IMR-90 (cell line): ENCODE measurements around the gene PRKN. TPM values are rescaled to one million over a fixed set of nuclear protein-coding genes. Genes with fewer than 3 reads are reported as not detected.

Source experiments
- ATAC-seq: fragments of 200-7000 bp; cut with Tn5 transposase; 2 replicates; pipeline ENCODE4 v1.9.1; 2020; ENCODE audit warnings: low read depth, mild to moderate bottlenecking, moderate library complexity
- BruUV-seq: library from RNA; stranded (reverse); fragments of 400-500 nt; replicated peaks from 2 replicates; lab custom pipeline; 2021; lab: Mats Ljungman, UMichigan
- CTCF ChIA-PET: fragments of 300-600 bp; formaldehyde crosslinking; extraction: SDS; loops from one replicate; lab custom pipeline; 2021; ENCODE audit warnings: antibody characterized with exemption; lab: Yijun Ruan, JAX
- POLR2A ChIA-PET: fragments of 300-600 bp; sonication (Branson Sonifier 250); formaldehyde crosslinking; loops from one replicate; lab custom pipeline; 2022; ENCODE audit warnings: antibody characterized with exemption; ENCODE audit not compliant: unreplicated experiment; lab: Charles Lee
- DNase-seq: peaks from one replicate; pipeline ENCODE4 v3.0.0; 2013
- H2AFZ ChIP-seq: replicated peaks from 2 replicates; pipeline ENCODE3; 2013; ENCODE audit warnings: low read length, mild to moderate bottlenecking; ENCODE audit not compliant: poor library complexity
- H2AK5ac ChIP-seq: 2 replicates; pipeline ENCODE4 v1.6.1; 2013; ENCODE audit warnings: low read depth, low read length, inconsistent platforms
- H2AK9ac ChIP-seq: replicated peaks from 2 replicates; pipeline ENCODE3; 2013; ENCODE audit warnings: mild to moderate bottlenecking, low read depth, low read length, moderate library complexity; ENCODE audit not compliant: poor library complexity
- H2BK120ac ChIP-seq: 2 replicates; pipeline ENCODE4 v1.6.1; 2013; ENCODE audit warnings: low read depth, low read length, inconsistent platforms
- H2BK15ac ChIP-seq: 3 replicates; pipeline ENCODE4 v1.6.1; 2013; ENCODE audit warnings: low read depth, low read length, inconsistent platforms
- H2BK20ac ChIP-seq: 2 replicates; pipeline ENCODE4 v1.6.1; 2013; ENCODE audit warnings: low read depth, mild to moderate bottlenecking, inconsistent platforms, low read length, moderate library complexity
- H2BK5ac ChIP-seq: 2 replicates; pipeline ENCODE4 v1.6.1; 2013; ENCODE audit warnings: mild to moderate bottlenecking, low read depth, low read length, inconsistent platforms; ENCODE audit not compliant: poor library complexity, severe bottlenecking
- H3K14ac ChIP-seq: replicated peaks from 2 replicates; pipeline ENCODE4 v1.6.1; 2013; ENCODE audit warnings: low read depth, low read length, inconsistent platforms
- H3K18ac ChIP-seq: 2 replicates; pipeline ENCODE4 v1.6.1; 2013; ENCODE audit warnings: low read depth, low read length, control low read depth
- H3K23ac ChIP-seq: 2 replicates; pipeline ENCODE4 v1.6.1; 2013; ENCODE audit warnings: low read depth, low read length, inconsistent platforms
- H3K27ac ChIP-seq: 2 replicates; pipeline ENCODE4 v1.5.1; 2013; ENCODE audit warnings: mild to moderate bottlenecking, control low read depth, low read length; ENCODE audit not compliant: insufficient read depth
- H3K27me3 ChIP-seq: 2 replicates; pipeline ENCODE4 v1.6.1; 2013; ENCODE audit warnings: low read length; ENCODE audit not compliant: control insufficient read depth, insufficient read depth
- H3K36me3 ChIP-seq: 2 replicates; pipeline ENCODE4 v1.6.1; 2013; ENCODE audit warnings: low read length, mixed read lengths; ENCODE audit not compliant: control insufficient read depth, insufficient read depth
- H3K4ac ChIP-seq: 2 replicates; pipeline ENCODE4 v1.6.1; 2013; ENCODE audit warnings: low read depth, low read length, inconsistent platforms
- H3K4me1 ChIP-seq: 2 replicates; pipeline ENCODE4 v1.6.1; 2013; ENCODE audit warnings: low read length, mixed read lengths; ENCODE audit not compliant: control insufficient read depth, insufficient read depth
- H3K4me2 ChIP-seq: 2 replicates; pipeline ENCODE4 v1.6.1; 2013; ENCODE audit warnings: low read depth, mild to moderate bottlenecking, control low read depth, low read length, moderate library complexity
- H3K4me3 ChIP-seq: 2 replicates; pipeline ENCODE4 v1.5.1; 2013; ENCODE audit warnings: low read depth, mild to moderate bottlenecking, control low read depth, low read length, moderate library complexity; ENCODE audit not compliant: insufficient read depth
- H3K56ac ChIP-seq: 2 replicates; pipeline ENCODE4 v1.6.1; 2013; ENCODE audit warnings: low read length, inconsistent platforms; ENCODE audit not compliant: insufficient read depth; ENCODE audit errors: extremely low read depth
- H3K79me1 ChIP-seq, 2 experiments: 2 replicates each; pipeline ENCODE4 v1.6.1; 2013; ENCODE audit warnings: low read length in 2 of 2, inconsistent platforms in 1 of 2, low read depth in 1 of 2
- H3K9ac ChIP-seq: 2 replicates; pipeline ENCODE4 v1.6.1; 2013; ENCODE audit warnings: low read depth, low read length, control low read depth
- H3K9me1 ChIP-seq: 2 replicates; pipeline ENCODE4 v1.6.1; 2013; ENCODE audit warnings: low read length, inconsistent platforms; ENCODE audit not compliant: insufficient read depth
- H3K9me3 ChIP-seq: 2 replicates; pipeline ENCODE4 v1.6.1; 2013; ENCODE audit warnings: low read length; ENCODE audit not compliant: control insufficient read depth, insufficient read depth
- H4K20me1 ChIP-seq: 2 replicates; pipeline ENCODE4 v1.6.1; 2013; ENCODE audit warnings: low read length, inconsistent platforms; ENCODE audit not compliant: insufficient read depth
- H4K5ac ChIP-seq: 2 replicates; pipeline ENCODE4 v1.6.1; 2013; ENCODE audit warnings: mild to moderate bottlenecking, low read depth, low read length, control low read depth
- H4K8ac ChIP-seq, 2 experiments: 2 replicates each; pipeline ENCODE4 v1.6.1; 2013; ENCODE audit warnings: low read depth in 2 of 2, low read length in 2 of 2, control low read depth in 1 of 2, inconsistent platforms in 1 of 2
- H4K91ac ChIP-seq: 2 replicates; pipeline ENCODE4 v1.6.1; 2013; ENCODE audit warnings: low read depth, low read length, inconsistent platforms; ENCODE audit not compliant: insufficient read depth
- CEBPB ChIP-seq: IDR thresholded peaks from 2 replicates; pipeline ENCODE4 v1.6.1; 2012; ENCODE audit warnings: low read depth, low read length, improper control_type of control experiment
- RFX5 ChIP-seq: IDR thresholded peaks from 2 replicates; pipeline ENCODE4 v1.8.0; 2012; ENCODE audit warnings: low read depth, mild to moderate bottlenecking, low read length, moderate library complexity
- WGBS, 2 experiments: methylation state at CpG; one replicate each; pipeline versions ENCODE4 v1.1.5 to v1.1.7; 2013; ENCODE audit warnings: missing lambda C conversion rate in 2 of 2; ENCODE audit not compliant: insufficient read length in 1 of 2; ENCODE audit errors: extremely low coverage in 2 of 2; 5-methylcytosine and 5-hydroxymethylcytosine counted together
- dilution Hi-C: fragments of 300-500 bp; cut with HindIII; formaldehyde crosslinking; loops from one replicate; pipeline ENCODE4 v1.14.3; 2018; ENCODE audit warnings: low sequenced_read_pairs; ENCODE audit not compliant: unreplicated experiment
- in situ Hi-C: fragments of 300-500 bp; cut with MboI; formaldehyde crosslinking; loops from 3 replicates; pipeline ENCODE4 v1.14.3; 2019; ENCODE audit warnings: low sequenced_read_pairs, inconsistent platforms, mixed read lengths
- intact Hi-C: fragments of 100-400 bp; cut with micrococcal nuclease; formaldehyde crosslinking; loops from 2 replicates; pipeline ENCODE4 v1.10.0; 2022
- polyA plus RNA-seq, 3 experiments: library from polyadenylated mRNA; depleted of rRNA; stranded (reverse); fragments of >200 nt; gene quantifications; 2 replicates each; pipeline ENCODE4 v1.2.3, GENCODE V29; 2012; ENCODE audit warnings: low replicate concordance in 1 of 3
- total RNA-seq: library from RNA; depleted of rRNA; stranded (reverse); fragments of >200 nt; gene quantifications from 2 replicates; pipeline ENCODE4 v1.2.3, GENCODE V29; 2012

The PRKN gene
- total and polyA plus RNA-seq, 2 of the 4 experiments (the other 2 are of a cell fraction) = 0.15 to 0.18 TPM

DNA sequence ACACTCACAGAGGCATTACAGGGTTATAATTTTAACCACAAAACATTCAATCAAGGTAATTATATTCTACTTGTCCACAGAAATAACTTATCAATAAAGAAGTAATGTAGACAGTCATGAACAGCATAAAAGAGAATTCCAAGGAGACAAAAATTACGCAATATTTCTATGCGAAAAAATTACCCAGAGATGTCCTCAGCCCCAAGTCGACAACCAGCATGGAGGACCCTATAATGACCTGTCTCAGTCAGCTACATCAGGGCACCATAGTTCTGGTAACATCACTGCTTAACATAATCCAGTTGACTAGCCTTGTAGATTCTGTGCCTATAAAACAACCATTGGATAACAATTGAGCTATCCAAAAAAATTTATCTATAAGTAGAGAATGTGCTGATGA lies 579.8 kb downstream of the PRKN start:
- TF ChIP-seq RFX5 (no peak), CEBPB (peak; percentile 66)

More for the DNA sequence above, 579.8 kb downstream of the PRKN start:
- Histone ChIP-seq H3K4me2 (no peak overlapping the region), H2BK15ac (no peak overlapping the region), H3K56ac (no peak overlapping the region), H4K5ac (no peak overlapping the region), H3K27me3 (no peaks in the 10 kb centered on the region), H2BK5ac (no peak overlapping the region), H3K23ac (no peak overlapping the region), H2BK120ac (no peak overlapping the region), H3K9ac (no peak overlapping the region), H3K4me3 (no peak overlapping the region), H3K9me1 (no peaks in the 10 kb centered on the region), H3K18ac (no peak overlapping the region), H2BK20ac (no peak overlapping the region), H4K20me1 (no peaks in the 10 kb centered on the region), H3K4ac (no peak overlapping the region), H2AK5ac (no peak overlapping the region), H3K36me3 (no peaks in the 10 kb centered on the region), H3K14ac (no peak overlapping the region), H3K79me1 (no peaks in the 10 kb centered on the region), H3K4me1 (no peaks in the 10 kb centered on the region), H2AK9ac (no peak overlapping the region), H2AFZ (no peak overlapping the region), H4K91ac (no peak overlapping the region), H3K9me3 (peaks cover 17% of the 10 kb centered on the region), H4K8ac (no peak overlapping the region), H3K27ac (no peak overlapping the region)
- intact Hi-C loops = no loop called here
- no TSS peak for BruUV-seq
- no peak for ATAC-seq
- DNase-seq = no peak
- no CpG with 5 or more reads among the region's 3 CpGs for WGBS, 2 experiments
- in situ Hi-C loops = no loop called here
- POLR2A ChIA-PET = interaction anchor here (0.5 kb wide), 2 partner anchors 158 to 180 kb away, joined by 3 to 6 read pairs; no protein-coding TSS in a partner anchor
- dilution Hi-C loops = no loop called here
- CTCF ChIA-PET = no interaction called here
